K562 (cell line): ENCODE results near the gene PEX10.

Experiments used
- MAFK ChIP-seq: IDR thresholded peaks from 2 replicates; pipeline ENCODE4 v1.6.1; 2011; ENCODE audit warnings: low read length, improper control_type of control experiment
- MYC ChIP-seq, 2 experiments: fragments of 250-450 bp in 1 of 2; sonication (Bioruptor Pico) in 1 of 2; IDR thresholded peaks; 2 replicates each; pipeline versions ENCODE4 v1.5.1 to v1.6.1; 2012 to 2021; ENCODE audit warnings: low read depth in 2 of 2, borderline replicate concordance in 1 of 2, improper control_type of control experiment in 1 of 2, low read length in 1 of 2, mild to moderate bottlenecking in 1 of 2, moderate library complexity in 1 of 2

DNA sequence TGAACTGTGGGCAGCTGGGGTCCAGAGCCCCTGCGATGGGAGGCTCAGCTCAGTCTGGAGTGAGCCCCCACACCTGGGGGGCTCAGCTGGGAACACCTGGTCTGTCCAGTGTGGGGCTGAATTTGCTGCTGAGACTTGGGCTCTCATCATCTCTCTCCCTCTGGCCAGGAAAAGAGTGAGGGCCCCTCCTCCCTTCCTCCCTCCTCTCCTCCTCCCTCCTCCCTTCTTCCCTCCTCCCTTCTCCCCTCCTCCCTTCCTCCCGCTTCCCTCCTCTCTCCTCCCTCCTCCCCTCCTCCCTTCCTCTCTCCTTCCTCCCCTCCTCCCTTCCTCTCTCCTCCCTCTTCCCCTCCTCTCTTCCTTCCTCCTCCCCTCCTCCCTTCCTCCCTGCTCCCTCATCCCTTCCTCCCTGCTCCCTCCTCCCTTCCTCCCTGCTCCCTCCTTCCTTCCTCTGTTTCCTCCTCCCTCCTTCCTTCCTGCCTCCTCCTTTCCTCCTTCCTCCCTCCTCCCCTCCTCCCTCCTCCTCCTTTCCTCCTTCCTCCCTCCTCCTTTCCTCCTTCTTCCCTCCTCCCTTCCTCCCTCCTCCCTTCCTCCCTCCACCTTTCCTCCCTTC lies 23.5 kb upstream of the PEX10 start:
- TF ChIP-seq MYC (IDR thresholded peaks at IDR 0.05; ENCODE audit: low read depth, low read length), result no peak
- no peak for TF ChIP-seq MYC (CRISPR knock-in tag; IDR thresholded peaks at IDR 0.05; ENCODE audit: borderline replicate concordance, low read depth)
- TF ChIP-seq MAFK, result no peak
